ENCODE results near the gene MLLT10. TPM values are rescaled to one million over a fixed set of nuclear protein-coding genes. Genes with fewer than 3 reads are reported as not detected.

MLLT10 gene
- total RNA-seq, 1 donor from 2014 or later = 30.6 TPM

- no peak for DNase-seq (ENCODE audit: extremely low read depth, low read depth, low spot score)
These were observed 18.4 kb upstream of the MLLT10 start for GRCh38 chr10:21515361-21516241.

- DNase-seq (ENCODE audit: extremely low read depth, low read depth, low spot score) = no peak
These were observed 17.5 kb upstream of the MLLT10 start for GRCh38 chr10:21516242-21517131.

- DNase-seq (ENCODE audit: extremely low read depth, low read depth, low spot score) = no peak
These were observed 16.6 kb upstream of the MLLT10 start for GRCh38 chr10:21517134-21518031.

- no peak for DNase-seq (ENCODE audit: extremely low read depth, low read depth, low spot score)
These were observed 15.8 kb upstream of the MLLT10 start for GRCh38 chr10:21518149-21518640.

GRCh38 chr10:21518641-21519396 lies 15.2 kb upstream of the MLLT10 start:
- no peak for DNase-seq (ENCODE audit: extremely low read depth, low read depth, low spot score)

- DNase-seq (ENCODE audit: extremely low read depth, low read depth, low spot score) = no peak
These were observed 14.6 kb upstream of the MLLT10 start for GRCh38 chr10:21519397-21519933.

- DNase-seq (ENCODE audit: extremely low read depth, low read depth, low spot score) = no peak
These were observed 14.0 kb upstream of the MLLT10 start for GRCh38 chr10:21519941-21520436.

GRCh38 chr10:21520509-21520908 lies 13.5 kb upstream of the MLLT10 start:
- DNase-seq (ENCODE audit: extremely low read depth, low read depth, low spot score) = no peak

GRCh38 chr10:21520949-21521348 lies 13.1 kb upstream of the MLLT10 start:
- no peak for DNase-seq (ENCODE audit: extremely low read depth, low read depth, low spot score)

GRCh38 chr10:21521751-21522533 lies 12.1 kb upstream of the MLLT10 start:
- no peak for DNase-seq (ENCODE audit: extremely low read depth, low read depth, low spot score)

GRCh38 chr10:21522631-21523406 lies 11.2 kb upstream of the MLLT10 start:
- DNase-seq (ENCODE audit: extremely low read depth, low read depth, low spot score) = no peak

- no peak for DNase-seq (ENCODE audit: extremely low read depth, low read depth, low spot score)
These were observed 10.4 kb upstream of the MLLT10 start for GRCh38 chr10:21523557-21524008.

- no peak for DNase-seq (ENCODE audit: extremely low read depth, low read depth, low spot score)
These were observed 9.9 kb upstream of the MLLT10 start for GRCh38 chr10:21524131-21524525.

GRCh38 chr10:21524526-21525366 lies 9.3 kb upstream of the MLLT10 start:
- no peak for DNase-seq (ENCODE audit: extremely low read depth, low read depth, low spot score)

- no peak for DNase-seq (ENCODE audit: extremely low read depth, low read depth, low spot score)
These were observed 8.5 kb upstream of the MLLT10 start, which contains the start of gene SKIDA1 for GRCh38 chr10:21525367-21526187. TSS of gene SKIDA1 (minus strand) at chr10:21525682. CDS start at chr10:21517822, 7,860 bp downstream.
